Measurements from ENCODE around the gene RAB39A.

The RAB39A gene

GRCh38 chr11:107961480-107961879 lies 33.2 kb downstream of the RAB39A start:
- no peak for DNase-seq (ENCODE audit: low read depth in 2 of 2)

DNA sequence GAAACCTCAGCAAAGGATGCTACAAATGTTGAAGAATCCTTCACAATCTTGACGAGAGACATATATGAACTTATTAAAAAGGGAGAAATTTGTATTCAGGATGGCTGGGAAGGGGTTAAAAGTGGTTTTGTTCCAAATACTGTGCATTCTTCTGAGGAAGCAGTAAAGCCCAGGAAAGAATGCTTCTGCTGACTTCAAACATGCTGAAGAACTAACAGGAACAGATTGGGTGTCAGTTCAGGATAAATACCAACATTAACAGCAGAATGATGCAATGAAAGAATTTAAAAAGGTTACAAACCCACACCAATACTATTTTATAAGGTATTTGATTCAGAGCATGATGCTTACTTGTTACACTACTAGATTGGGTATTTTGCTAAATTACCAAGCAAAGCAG lies 33.9 kb downstream of the RAB39A start:
- DNase-seq (ENCODE audit: low read depth in 2 of 2), result no peak

- DNase-seq (ENCODE audit: low read depth in 2 of 2), result no peak
These were observed 34.8 kb downstream of the RAB39A start for GRCh38 chr11:107963091-107963490.

- DNase-seq (ENCODE audit: low read depth in 2 of 2), result no peak
These were observed 41.0 kb downstream of the RAB39A start for GRCh38 chr11:107969219-107969618.

- DNase-seq (ENCODE audit: low read depth in 2 of 2), result no peak
These were observed 41.8 kb downstream of the RAB39A start for GRCh38 chr11:107970049-107970448.

DNA sequence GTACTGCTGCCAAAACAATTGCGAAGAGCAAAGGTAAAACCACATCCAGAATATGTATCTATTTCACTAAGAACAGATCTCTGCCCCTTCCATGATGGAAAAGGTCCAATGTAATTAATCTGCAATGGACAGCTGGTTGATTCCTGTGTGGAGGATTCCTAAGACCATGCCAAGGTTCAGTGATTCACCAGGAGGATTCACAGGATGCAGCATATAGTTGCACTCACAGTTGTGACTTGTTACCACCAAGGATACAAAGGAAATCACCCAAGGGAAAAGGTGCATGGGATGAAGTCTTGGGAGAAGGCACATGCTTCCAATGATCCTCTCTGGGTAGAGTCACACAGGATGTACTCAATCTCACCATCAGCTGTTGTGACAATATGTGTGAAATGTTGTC lies 45.4 kb downstream of the RAB39A start:
- no peak for DNase-seq (ENCODE audit: low read depth in 2 of 2)

DNA sequence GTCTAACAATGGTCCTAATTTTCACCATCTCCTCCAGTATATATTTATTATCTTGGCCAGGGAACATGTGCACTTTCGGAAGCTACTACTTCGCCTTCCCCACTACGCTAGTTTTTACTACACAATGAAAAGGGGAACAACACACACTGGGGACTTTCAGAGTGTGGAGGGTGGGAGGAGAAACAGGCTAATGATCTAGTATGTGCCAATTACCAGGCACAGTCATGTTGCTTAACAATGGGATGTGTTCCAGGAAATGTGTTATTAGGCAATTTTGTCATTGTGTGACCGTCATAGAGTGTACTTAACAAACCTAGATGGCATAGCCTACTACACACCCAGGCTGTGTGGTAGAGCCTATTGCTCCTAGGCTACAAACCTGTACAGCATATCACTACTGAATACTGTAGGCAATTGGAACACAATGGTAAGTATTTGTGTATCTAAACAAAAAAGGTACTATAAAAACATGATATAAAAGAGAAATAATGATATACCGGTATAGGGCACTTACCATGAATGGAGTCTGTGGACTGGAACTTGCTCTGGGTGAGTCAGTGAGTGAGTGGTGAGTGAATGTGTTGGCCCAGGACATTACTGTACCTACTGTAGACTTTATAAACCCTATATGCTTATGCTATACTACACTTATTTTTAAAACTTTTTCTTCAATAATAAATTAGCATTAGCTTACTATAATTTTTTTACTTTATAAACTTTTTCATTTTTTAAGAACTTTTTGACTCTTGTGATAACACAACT lies 60.3 kb downstream of the RAB39A start:
- no peak for DNase-seq (ENCODE audit: low read depth in 2 of 2)

GRCh38 chr11:107991868-107992414 lies 63.7 kb downstream of the RAB39A start:
- no peak for DNase-seq (ENCODE audit: low read depth in 2 of 2)

DNA sequence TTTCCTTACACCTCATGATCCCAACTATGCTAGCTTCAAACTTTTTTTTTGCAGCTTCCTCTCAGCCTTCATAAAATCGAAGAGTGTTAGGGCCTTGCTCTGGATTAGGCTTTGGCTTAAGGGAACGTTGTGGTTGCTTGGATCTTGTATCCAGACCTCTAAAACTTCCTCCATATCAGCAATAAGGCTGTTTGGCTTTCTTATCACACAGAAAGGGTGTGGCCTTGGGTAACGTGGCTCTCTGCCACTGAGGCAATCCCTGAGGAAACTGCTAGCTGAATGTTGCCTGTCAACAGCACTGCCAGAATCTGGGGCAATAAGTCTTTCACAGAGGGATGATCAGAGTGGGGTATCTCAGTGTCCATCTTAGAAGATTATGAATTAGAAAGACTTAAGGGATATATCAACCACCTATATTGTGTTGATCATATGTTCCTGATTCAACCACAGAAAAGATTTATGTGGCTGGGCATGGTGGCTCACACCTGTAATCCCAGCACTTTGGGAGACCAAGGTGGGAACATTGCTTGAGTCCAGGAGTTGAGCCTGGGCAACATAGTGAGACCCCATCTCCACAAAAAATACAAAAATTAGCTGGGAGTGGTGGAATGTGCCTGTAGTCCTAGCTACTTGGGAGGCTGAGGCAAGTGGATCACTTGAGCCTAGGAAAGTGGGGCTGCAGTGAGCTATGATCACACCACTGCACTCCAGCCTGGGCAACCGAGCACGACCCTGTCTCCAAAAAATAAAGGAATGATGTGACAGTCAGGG lies 67.9 kb downstream of the RAB39A start:
- no peak for DNase-seq (ENCODE audit: low read depth in 2 of 2)

GRCh38 chr11:107998761-107999160 lies 70.5 kb downstream of the RAB39A start:
- DNase-seq (ENCODE audit: low read depth in 2 of 2), result no peak

- DNase-seq (ENCODE audit: low read depth in 2 of 2), result peak; percentile 10 to 12
These were observed 71.7 kb downstream of the RAB39A start for GRCh38 chr11:107999759-108000455.

DNA sequence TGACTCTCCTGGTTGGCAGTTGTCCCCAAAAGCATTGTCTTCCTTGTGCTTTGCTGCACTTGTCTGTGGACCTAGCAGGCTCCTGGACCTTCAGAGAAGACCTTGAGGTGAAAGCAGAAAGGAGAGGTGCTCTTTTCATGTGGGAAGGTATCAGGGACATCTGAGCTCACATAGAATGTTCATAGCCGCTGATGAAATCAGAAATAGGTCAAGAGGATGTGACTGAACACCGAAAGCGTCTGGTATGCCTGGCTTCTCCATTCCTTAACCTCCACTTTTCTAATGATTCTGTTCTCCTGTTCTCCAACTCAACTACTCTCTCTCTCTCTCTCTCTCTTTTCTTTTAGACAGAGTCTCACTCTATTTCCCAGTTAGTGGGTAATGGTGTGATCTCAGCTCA lies 74.2 kb downstream of the RAB39A start:
- DNase-seq (ENCODE audit: low read depth in 2 of 2), result no peak

DNA sequence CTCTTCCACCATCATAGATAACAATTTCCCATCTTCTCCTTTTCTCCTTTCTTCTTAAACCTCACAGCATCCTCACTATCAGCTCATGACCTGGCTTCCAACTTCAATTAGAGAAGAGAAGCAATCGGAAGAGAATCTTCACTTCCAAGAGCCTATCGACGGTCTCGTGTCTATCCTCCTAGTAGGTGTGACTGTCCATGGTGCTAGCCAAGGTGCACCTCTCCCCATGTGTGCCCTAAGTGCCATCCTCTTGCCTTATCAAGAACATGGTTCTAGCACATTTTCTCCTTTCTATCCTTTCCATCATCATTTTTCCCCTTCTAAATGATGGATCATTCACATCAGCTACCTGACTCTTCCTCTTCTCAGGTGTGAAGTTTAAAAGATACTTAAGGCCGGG lies 75.4 kb downstream of the RAB39A start:
- no peak for DNase-seq (ENCODE audit: low read depth in 2 of 2)

DNA sequence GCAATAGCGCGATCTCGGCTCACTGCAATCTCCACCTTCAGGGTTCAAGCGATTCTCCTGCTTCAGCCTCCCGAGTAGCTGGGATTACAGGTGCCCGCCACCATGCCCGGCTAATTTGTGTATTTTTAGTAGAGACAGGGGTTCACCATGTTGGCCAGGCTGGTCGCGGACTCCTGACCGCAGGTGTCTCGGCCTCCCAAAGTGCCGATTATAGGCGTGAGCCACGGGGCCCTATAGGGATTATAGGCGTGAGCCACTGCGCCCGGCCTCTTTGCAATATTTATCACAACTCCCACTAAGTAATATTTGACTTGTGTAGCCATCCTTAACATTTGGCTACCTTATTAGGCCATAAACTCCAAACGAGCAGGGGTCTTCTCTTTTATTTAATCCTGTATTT lies 79.6 kb downstream of the RAB39A start:
- DNase-seq (ENCODE audit: low read depth in 2 of 2), result no peak

DNA sequence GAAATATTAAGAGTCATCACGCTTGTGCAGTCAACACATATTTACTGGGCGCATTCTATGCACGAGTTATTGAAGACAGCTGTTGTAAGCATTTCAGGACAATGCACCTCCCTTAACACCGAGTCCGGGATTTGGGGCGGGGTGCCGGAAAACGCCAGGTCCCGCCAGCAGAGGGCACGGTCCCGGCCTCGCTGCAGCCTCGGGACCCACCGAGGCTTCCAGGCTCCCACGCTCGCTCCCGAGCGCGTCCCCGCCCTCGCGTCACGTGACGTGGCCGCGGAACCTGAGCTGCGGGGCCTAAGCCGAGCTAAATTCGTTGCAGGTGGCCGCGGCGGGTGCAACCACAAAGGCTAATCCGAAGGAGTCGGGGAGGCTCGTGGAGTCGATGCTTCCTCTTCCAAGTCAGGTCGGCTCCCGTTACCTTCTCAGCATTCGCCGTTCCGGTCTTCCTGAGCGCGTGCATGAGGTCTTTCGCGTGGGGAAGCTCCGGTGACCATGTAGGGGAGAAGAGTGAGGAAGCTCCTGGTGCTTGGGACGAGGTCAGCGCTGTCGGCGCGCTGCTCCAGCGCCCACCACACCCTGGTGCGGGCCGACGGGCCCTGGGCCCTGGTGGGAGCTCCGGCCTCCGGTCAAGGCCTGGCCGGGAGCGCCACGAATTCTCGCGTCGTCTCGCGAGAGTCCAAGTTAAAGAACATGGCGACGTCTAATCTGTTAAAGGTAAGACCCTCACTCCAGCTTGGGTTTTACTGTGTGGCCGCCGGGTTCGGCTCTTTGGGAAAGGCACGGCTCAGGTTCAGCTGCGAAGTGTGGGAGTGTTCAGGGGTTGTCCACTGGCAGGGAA lies 80.6 kb downstream of the RAB39A start, which contains the start of gene CUL5:
Gene CUL5, plus strand, starts transcription at position 243 of the 841 bp plus-strand sequence. Its CDS starts 451 bp downstream, at position 694.
- peak; percentile 83 for DNase-seq (ENCODE audit: low read depth in 2 of 2)

DNA sequence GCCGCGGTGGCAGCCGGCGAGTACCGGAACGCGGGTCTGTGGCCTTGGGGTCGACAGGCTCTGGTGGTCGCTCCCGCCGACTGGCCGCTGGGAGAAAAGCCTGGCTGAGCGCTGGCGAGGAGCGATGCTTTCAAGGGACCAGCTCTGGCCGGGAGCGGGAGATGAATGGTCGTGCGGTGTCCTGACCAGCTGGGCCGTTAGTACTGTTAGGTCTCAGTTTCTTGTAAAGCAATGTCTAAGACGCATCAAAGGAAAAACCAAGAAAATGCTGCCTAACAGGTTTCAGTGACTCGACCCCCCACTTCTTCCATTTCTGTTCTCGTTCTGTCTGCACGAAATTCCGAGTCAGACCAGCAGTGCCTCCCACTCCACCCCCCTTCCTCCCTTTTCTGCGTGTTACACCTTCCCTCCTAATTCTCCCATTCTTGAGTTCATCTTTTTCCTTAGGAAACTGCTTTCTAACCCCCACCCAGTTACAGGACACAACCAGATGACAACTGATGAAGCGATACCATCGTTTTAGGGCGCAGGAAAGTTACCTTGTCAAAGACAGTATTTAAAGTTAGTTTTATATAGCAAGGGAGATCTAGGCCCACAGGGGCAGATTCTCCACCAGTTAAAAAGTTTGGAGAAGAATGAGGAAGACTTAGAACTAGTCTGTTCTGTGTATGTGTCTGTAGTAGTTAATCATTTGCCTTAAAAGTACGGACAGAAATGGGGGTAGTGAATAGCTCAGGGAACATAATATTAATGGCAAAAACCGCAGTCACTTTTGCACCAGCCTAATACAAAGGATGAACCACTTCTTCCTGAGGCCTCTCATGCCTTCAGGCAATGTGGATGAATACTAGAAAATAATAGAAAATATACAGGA lies 81.5 kb downstream of the RAB39A start:
- no peak for DNase-seq (ENCODE audit: low read depth in 2 of 2)

GRCh38 chr11:108012139-108012725 lies 84.0 kb downstream of the RAB39A start:
- no peak for DNase-seq (ENCODE audit: low read depth in 2 of 2)

Measured in stimulated activated CD8-positive, alpha-beta memory T cell treated with anti-CD3 and anti-CD28 coated beads, Interleukin-15, amount 100 ng/mL, for 48 hours (primary cell).